PC-9 (cell line): ENCODE results near the gene TWNK. TPM values are rescaled to one million over a fixed set of nuclear protein-coding genes. Genes with fewer than 3 reads are reported as not detected.

Source experiments
- BruUV-seq: library from RNA; stranded (reverse); fragments of 400-500 nt; replicated peaks from 2 replicates; lab custom pipeline; 2021; lab: Mats Ljungman, UMichigan
- CTCF ChIA-PET: fragments of 300-600 bp; sonication (Branson Sonifier 250); formaldehyde crosslinking; loops from one replicate; lab custom pipeline; 2022; ENCODE audit warnings: antibody characterized with exemption; lab: Charles Lee
- POLR2A ChIA-PET: fragments of 300-600 bp; sonication (Branson Sonifier 250); formaldehyde crosslinking; loops from one replicate; lab custom pipeline; 2022; ENCODE audit warnings: antibody characterized with exemption; ENCODE audit not compliant: unreplicated experiment; lab: Charles Lee
- DNase-seq, 2 experiments: peaks; one replicate each; pipeline versions ENCODE4 v3.0.0 to v3.0.0-alpha.2; 2015 to 2022; ENCODE audit warnings: mixed read lengths in 1 of 2
- H2AFZ ChIP-seq: fragments of 200-600 bp; sonication (generic); 2 replicates; pipeline ENCODE4 v1.8.1; 2017; ENCODE audit warnings: antibody characterized with exemption
- H3F3A ChIP-seq: fragments of 200-600 bp; sonication (generic); 2 replicates; pipeline ENCODE4 v1.8.1; 2017; ENCODE audit warnings: antibody characterized with exemption, mild to moderate bottlenecking, low read depth; ENCODE audit not compliant: insufficient read depth
- H3K27ac ChIP-seq: fragments of 200-600 bp; sonication (generic); 2 replicates; pipeline ENCODE4 v1.6.1; 2016; ENCODE audit warnings: mixed run types
- H3K27me3 ChIP-seq: fragments of 200-600 bp; sonication (generic); 2 replicates; pipeline ENCODE4 v1.6.1; 2016; ENCODE audit warnings: low read depth, mixed run types; ENCODE audit not compliant: insufficient read depth
- H3K36me3 ChIP-seq: fragments of 200-600 bp; sonication (generic); 2 replicates; pipeline ENCODE4 v1.6.1; 2016; ENCODE audit warnings: low read depth, mixed run types
- H3K4me1 ChIP-seq: fragments of 200-600 bp; sonication (generic); replicated peaks from 2 replicates; pipeline ENCODE4 v1.6.1; 2016; ENCODE audit warnings: mixed run types; ENCODE audit not compliant: insufficient read depth
- H3K4me2 ChIP-seq: fragments of 200-600 bp; sonication (generic); 2 replicates; pipeline ENCODE4 v1.6.1; 2017; ENCODE audit warnings: mixed run types
- H3K4me3 ChIP-seq: fragments of 200-600 bp; sonication (generic); 2 replicates; pipeline ENCODE4 v1.6.1; 2016; ENCODE audit warnings: mixed run types
- H3K79me2 ChIP-seq: fragments of 200-600 bp; sonication (generic); 2 replicates; pipeline ENCODE4 v1.6.1; 2017; ENCODE audit warnings: low read depth, mixed run types
- H3K9me2 ChIP-seq: fragments of 200-600 bp; sonication (generic); 2 replicates; pipeline ENCODE4 v1.8.1; 2017; ENCODE audit warnings: mild to moderate bottlenecking; ENCODE audit not compliant: insufficient read depth
- H3K9me3 ChIP-seq: fragments of 200-600 bp; sonication (generic); 2 replicates; pipeline ENCODE4 v1.8.1; 2016; ENCODE audit warnings: low read depth; ENCODE audit not compliant: insufficient read depth
- H4K20me1 ChIP-seq: fragments of 200-600 bp; sonication (generic); 2 replicates; pipeline ENCODE4 v1.8.1; 2017; ENCODE audit not compliant: insufficient read depth
- CTCF ChIP-seq: fragments of 200-600 bp; sonication (generic); conservative IDR thresholded peaks from 2 replicates; pipeline ENCODE4 v1.6.1; 2017; ENCODE audit warnings: mixed run types, antibody characterized with exemption, mild to moderate bottlenecking, moderate library complexity
- EZH2 ChIP-seq: fragments of 200-600 bp; sonication (generic); IDR thresholded peaks from 2 replicates; pipeline ENCODE4 v1.8.0; 2017; ENCODE audit warnings: antibody characterized with exemption, low read depth
- intact Hi-C: fragments of 100-400 bp; cut with micrococcal nuclease; formaldehyde crosslinking; loops from one replicate; pipeline ENCODE4 v1.10.0; 2022; ENCODE audit not compliant: unreplicated experiment
- total RNA-seq: library from RNA; stranded (reverse); gene quantifications from 2 replicates; pipeline ENCODE4 v1.2.3, GENCODE V29; 2021

Gene TWNK
- total RNA-seq, 1 experiment from 2014 or later: 7.9 TPM

GRCh38 chr10:100978121-100978900, 9.0 kb upstream of the TWNK start:
- intact Hi-C loops: no loop called here
- Histone ChIP-seq H4K20me1 (no peaks in the 10 kb centered on the region), H3K27ac (no peak overlapping the region), H3K9me3 (no peaks in the 10 kb centered on the region), H2AFZ (no peak overlapping the region), H3K4me3 (no peak overlapping the region), H3F3A (no peaks in the 10 kb centered on the region), H3K36me3 (no peaks in the 10 kb centered on the region), H3K9me2 (no peaks in the 10 kb centered on the region), H3K27me3 (no peaks in the 10 kb centered on the region), H3K79me2 (no peaks in the 10 kb centered on the region), H3K4me1 (peaks cover 9% of the 10 kb centered on the region), H3K4me2 (no peak overlapping the region)
- TF ChIP-seq CTCF: no peak
- no peak for TF ChIP-seq EZH2
- BruUV-seq: no TSS peak
- POLR2A ChIA-PET: no interaction called here
- no peak for DNase-seq
- CTCF ChIA-PET: no interaction called here

GRCh38 chr10:100978901-100979195, 8.5 kb upstream of the TWNK start:
- Histone ChIP-seq H3K36me3 (no peaks in the 10 kb centered on the region), H2AFZ (no peak overlapping the region), H4K20me1 (no peaks in the 10 kb centered on the region), H3F3A (no peaks in the 10 kb centered on the region), H3K27ac (no peak overlapping the region), H3K4me3 (no peak overlapping the region), H3K4me2 (no peak overlapping the region), H3K27me3 (no peaks in the 10 kb centered on the region), H3K4me1 (peaks cover 9% of the 10 kb centered on the region), H3K9me3 (no peaks in the 10 kb centered on the region), H3K9me2 (no peaks in the 10 kb centered on the region), H3K79me2 (no peaks in the 10 kb centered on the region)
- BruUV-seq: no TSS peak
- POLR2A ChIA-PET: no interaction called here
- TF ChIP-seq CTCF (no peak), EZH2 (no peak)
- CTCF ChIA-PET: no interaction called here
- intact Hi-C loops: no loop called here
- no peak for DNase-seq

GRCh38 chr10:100979791-100980272, 7.5 kb upstream of the TWNK start:
- Histone ChIP-seq H2AFZ (no peak overlapping the region), H3K9me3 (no peaks in the 10 kb centered on the region), H3K4me3 (no peak overlapping the region), H3K36me3 (no peaks in the 10 kb centered on the region), H3K4me1 (peaks cover 9% of the 10 kb centered on the region), H3K9me2 (no peaks in the 10 kb centered on the region), H3K79me2 (no peaks in the 10 kb centered on the region), H3K27ac (no peak overlapping the region), H3K27me3 (no peaks in the 10 kb centered on the region), H3F3A (no peaks in the 10 kb centered on the region), H3K4me2 (no peak overlapping the region), H4K20me1 (no peaks in the 10 kb centered on the region)
- CTCF ChIA-PET: no interaction called here
- no TSS peak for BruUV-seq
- POLR2A ChIA-PET: no interaction called here
- TF ChIP-seq CTCF: no peak
- no peak for TF ChIP-seq EZH2
- DNase-seq: no peak
- intact Hi-C loops: no loop called here
